Pons (tissue), 1 donor: ENCODE results near the gene SYVN1.

Experiments used
- DNase-seq: peaks from one replicate; pipeline ENCODE4 v3.0.0-alpha.2; 2016; ENCODE audit warnings: low spot score

SYVN1 gene

DNA sequence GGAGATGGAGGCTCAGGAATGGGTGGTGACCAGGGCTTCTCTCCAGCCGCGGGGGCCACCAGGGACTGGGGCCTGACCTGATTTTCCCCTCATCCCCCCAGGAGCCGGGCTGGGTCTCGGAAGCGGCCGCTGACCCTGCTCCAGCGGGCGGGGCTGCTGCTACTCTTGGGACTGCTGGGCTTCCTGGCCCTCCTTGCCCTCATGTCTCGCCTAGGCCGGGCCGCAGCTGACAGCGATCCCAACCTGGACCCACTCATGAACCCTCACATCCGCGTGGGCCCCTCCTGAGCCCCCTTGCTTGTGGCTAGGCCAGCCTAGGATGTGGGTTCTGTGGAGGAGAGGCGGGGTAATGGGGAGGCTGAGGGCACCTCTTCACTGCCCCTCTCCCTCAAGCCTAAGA lies 46.5 kb downstream of the SYVN1 start:
- no peak for DNase-seq

GRCh38 chr11:65087216-65087615 lies 47.1 kb downstream of the SYVN1 start:
- no peak for DNase-seq

DNA sequence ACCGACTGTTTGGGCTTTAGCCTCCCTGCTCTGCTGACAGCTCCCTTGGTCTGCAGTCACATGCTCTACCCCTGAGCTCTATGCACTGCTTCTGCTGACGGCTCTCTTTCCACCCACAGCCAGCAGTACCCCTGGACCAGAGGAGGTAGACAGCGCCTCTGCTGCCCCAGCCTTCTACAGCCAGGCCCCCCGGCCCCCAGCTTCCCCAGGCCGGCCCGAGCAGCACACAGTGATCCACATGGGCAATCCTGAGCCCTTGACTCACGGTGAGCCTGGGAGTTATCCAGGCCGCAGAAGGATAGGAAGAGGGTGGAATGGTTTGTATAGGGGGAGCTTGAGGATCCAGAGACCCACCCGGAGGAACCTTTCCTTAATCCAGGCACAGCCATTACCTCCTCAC lies 47.5 kb downstream of the SYVN1 start:
- DNase-seq: no peak

- DNase-seq: no peak
Measured at GRCh38 chr11:65085446-65085845, 48.9 kb downstream of the SYVN1 start.

- DNase-seq: no peak
Measured at GRCh38 chr11:65084598-65085375, 49.5 kb downstream of the SYVN1 start.

- peak; percentile 94 for DNase-seq
Measured at GRCh38 chr11:65083834-65084597, 50.3 kb downstream of the SYVN1 start, which contains the start of the genes CDCA5 and ZFPL1. Gene CDCA5 (minus strand): TSS chr11:65084040. CDS start chr11:65083978, 62 bp downstream. Gene ZFPL1 (plus strand): TSS chr11:65084222. CDS start chr11:65084699, 477 bp downstream.

DNA sequence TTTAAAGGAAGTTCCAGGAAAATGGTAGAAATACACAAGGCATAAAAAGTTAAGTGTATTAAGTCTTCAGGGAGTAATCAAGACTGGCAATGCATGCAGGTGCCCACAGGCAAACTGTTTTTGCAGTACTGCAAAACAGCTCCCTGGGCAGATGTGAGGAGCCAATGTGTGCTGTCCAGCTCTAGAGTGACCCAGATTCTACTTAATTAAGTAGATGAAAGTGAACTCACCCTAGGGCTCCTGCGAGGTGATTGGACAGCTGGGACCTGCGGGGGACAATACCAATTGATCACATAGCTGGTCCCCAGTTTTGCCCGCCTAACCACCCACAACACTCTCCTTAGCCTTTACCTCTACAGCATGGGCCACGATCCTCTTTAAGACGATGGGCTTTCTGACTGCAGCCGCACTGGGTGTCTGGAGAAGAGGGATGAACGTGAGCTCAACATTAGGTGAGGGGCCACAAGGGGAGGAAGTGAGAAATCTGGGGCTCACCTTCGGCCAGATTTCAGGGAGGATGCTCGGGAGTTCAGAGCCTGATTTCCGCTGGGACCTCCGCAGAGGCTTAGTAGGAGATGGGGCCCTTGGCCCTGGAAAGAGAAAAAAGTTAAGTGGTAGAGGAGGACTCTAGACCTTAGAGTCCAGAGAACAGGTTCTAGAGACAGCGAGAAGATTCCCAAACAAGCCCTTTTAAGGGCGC lies 51.0 kb downstream of the SYVN1 start:
- no peak for DNase-seq

DNA sequence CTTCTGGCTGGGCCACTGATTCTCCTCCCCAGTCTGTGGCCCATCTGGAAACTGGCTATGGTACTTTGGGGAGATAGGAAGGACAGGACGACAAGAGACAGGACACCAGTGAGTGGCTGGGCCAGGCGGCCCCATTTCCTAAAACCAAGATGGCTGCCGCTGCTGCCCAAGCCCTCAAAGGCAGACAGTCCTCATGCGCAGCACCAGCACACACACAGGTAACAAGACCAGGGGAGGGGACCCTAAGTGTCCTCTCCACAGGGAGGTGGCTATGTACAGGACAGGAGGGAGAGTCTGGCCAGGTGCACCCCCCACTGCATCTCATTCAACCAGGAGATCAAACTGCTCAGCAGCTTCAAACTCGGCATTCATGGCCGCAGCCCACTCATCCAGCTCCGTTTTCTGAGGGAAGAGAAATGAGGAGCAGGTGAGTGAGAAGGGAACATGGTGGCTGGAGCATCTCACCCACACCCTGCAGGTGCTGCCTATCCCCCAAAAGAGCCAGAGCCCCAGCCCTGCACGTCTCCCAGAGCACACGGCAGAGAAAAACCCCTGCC lies 55.5 kb downstream of the SYVN1 start:
- no peak for DNase-seq

DNA sequence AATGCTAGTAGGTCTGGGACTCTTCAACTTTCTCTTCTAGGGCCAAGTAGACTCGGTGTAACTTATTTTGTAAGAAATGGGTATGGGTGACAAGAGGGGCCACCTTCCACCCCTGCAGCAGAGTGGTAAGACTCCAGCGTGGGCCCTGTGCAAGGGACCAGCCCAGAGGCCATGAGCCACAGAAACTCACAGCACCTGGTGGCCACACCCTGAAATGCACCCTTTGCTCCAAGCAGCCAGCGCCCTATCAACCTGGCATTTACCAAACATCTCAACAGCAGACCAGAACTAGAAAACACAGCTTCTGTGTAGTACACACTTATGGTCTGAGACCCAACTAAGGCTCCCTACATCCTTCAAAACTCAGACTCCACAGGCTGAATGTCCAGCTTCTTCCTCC lies 56.2 kb downstream of the SYVN1 start:
- no peak for DNase-seq

- no peak for DNase-seq
Measured at GRCh38 chr11:65077451-65077850, 56.9 kb downstream of the SYVN1 start.
